Activated CD4-positive, CD25-positive, alpha-beta regulatory T cell treated with anti-CD3 and anti-CD28 coated beads, Interleukin-2, amount 50 U/mL, for 16 hours (primary cell): Measurements from ENCODE around the gene CUTC.
"Not testable (repeated sequence)": the region's sequence is repeated elsewhere in the genome, so short reads cannot be mapped to it uniquely, and the experiment has no call there.

ENCODE experiments used
- DNase-seq: peaks from one replicate; pipeline ENCODE4 v3.0.0-alpha.2; 2020; ENCODE audit warnings: low read depth, low spot score

The CUTC gene

DNA sequence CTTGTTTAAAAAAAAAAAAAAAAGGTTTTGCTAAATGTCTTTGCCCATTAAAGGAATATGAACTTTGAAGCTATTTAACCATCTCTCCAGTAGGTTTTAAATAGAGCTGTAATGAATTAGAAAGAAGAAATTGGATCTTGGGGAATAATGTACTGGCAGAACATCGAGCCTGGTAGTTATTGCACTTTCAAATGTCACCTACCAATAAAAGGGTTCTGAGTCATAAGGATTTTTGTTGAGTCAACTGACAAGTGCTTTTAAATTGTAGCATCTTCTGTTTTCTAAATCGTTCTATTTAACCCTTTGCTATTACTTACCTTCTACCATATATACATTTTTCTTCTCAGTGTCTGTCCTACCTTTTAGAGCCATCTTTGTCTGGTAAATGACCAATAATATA is 10.7 kb downstream of the CUTC start:
- DNase-seq = no peak

DNA sequence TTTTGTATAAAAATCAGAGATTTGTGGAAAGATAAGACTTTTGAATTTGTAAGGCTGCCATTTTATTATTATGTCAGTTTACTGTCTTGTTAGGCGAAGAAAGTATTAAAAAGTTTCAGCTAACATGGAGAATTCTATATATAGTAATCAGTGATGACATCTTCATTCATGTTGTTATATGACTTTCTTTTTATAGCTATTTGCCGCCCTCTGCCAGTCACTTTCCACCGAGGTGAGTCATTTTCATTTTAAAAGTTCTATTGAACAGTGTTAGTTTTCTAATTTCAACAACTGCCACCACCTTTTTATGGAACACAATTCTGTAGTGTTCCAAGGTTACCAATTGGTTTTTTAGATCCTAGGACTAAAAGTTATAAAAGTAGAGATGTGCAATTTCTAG is 11.8 kb downstream of the CUTC start:
- no peak for DNase-seq

- DNase-seq = not testable (repeated sequence)
These were observed 14.1 kb downstream of the CUTC start for GRCh38 chr10:99746166-99746565.

GRCh38 chr10:99748823-99749451 is 16.9 kb downstream of the CUTC start:
- no peak for DNase-seq

DNA sequence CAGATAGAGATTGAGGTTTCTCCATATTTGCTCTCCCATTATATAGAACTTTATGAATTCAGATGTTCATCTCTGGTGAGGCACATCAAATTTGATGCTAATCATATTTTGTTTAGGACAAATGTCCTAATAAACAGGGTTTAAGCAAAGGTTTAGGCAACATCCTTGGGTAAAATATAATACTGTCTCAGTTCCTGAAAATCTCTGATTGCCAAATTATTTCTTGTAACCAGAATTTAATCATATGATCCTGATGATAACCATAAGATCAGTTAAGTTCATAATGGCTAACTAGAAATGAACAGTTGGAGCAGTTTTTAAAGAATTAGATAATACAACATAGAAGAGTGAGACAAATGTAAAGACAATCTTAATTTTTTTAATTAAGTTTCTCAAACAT is 18.6 kb downstream of the CUTC start:
- no peak for DNase-seq

DNA sequence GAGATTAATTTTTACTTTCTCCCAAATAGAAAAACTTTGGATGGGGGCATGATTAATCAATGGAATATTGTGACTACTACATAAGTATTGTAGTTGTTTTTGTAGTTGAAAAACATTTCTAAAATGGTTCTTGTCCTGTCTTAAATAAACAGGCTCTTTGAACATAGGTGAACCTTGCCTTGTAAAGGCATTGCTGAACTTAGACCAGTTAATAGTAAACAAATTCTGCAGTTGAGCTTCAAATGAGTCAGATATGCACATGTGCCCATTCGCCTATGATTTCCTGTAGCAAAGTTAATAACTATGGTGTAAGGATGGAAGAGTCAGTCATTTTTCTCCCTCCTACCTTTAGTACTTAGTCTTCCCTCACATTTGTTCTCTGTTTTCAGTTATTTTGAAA is 22.6 kb downstream of the CUTC start:
- no peak for DNase-seq

- DNase-seq = no peak
These were observed 24.1 kb downstream of the CUTC start for GRCh38 chr10:99756159-99756558.

DNA sequence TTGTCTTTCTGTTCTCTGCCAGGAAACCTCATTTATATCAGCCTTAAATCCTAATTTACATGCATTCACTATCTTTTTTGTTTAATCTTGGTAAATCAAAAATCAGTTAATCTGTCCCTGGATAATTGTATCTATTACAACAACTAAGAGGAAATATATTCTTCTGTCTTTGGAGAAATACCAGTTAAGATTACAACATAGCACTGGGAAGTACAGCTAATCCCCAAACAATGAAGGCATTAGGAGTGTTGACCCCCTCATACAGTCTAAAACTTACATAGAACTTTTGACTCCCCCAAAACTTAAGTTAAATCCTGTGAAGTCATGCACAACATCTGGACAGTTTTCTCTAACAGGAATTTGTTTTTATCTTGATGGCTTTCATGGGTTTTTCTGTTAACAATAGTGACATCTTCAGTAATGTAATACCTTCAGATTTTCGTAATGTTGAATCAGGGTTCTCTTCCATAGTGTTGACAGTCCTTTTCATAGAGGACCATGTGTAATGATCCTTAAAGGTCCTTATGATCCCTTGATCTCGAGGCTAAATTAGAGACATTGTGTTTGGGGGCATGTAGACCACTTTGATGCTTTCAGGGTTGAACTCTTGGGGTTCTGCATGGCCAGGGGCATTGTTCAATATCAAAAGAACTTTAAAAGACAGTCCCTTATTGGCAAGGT is 26.3 kb downstream of the CUTC start:
- DNase-seq = no peak

DNA sequence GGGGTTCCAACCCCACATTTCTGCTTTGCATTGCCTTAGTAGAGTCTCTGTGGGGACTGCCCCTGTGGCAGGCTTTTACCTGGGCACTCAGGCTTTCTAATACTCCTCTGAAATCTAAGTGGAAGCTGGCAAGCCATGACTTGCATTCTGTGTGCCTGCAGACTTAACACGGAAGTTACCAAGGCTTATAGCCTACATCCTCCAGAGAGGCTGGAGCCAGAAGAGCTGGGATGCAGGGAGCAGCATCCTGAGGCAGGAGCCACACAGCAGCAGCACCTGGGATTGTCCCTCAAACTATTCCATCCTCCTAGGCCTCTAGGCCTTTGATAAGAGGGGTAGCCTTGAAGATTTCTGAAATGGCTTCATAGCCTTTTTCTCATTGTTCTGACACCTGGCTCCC is 28.3 kb downstream of the CUTC start:
- DNase-seq = no peak

DNA sequence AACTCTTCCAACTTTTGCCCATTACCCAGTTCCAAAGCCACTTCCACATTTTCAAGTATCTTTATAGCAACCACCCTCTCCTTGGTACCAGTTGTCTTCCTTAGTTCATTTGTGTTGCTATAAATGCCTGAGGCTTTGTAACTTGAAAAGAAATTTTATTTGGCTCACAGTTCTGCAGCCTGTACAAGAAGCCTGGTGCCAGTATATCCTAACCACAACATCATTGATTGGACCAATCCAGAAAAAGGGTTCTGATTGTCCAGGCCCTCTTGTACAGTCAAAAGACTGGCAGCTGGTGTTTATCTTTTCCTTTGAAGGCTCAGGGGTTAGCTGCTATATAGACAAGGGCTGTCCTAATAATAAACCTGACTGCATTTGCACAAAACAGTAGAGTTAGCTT is 29.3 kb downstream of the CUTC start:
- no peak for DNase-seq

DNA sequence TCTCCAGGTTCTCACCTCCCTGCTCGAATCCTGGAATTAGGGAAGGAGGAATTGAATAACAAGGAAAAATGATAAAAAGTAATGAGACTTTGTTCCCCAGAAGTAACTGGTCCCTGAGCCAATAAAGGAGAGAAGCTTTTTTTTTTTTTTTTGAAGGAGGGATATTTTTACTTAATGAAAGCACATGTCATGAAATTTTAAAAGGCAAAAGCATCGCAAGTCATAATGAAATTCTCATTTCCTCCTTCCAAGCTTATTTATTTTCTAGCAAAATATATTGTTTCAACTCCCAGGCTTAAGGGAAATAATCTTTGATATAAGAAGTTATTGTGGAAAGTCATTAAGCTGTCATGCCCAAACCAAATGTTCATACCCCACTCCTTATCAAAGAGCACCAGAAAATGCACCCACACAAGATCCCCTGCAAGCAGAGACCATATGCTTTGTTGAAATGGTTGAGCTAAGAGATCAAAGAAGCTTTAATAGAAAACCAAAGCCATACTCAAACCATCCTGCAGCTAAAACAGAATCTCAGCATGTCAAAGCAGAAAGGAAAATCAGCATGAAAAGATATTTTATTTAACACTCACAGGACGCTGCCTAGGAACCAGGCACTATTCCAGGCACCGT is 33.8 kb downstream of the CUTC start:
- DNase-seq = no peak

- DNase-seq = no peak
These were observed 34.3 kb downstream of the CUTC start for GRCh38 chr10:99766302-99766681.

- no peak for DNase-seq
These were observed 35.9 kb downstream of the CUTC start for GRCh38 chr10:99767901-99768300.

GRCh38 chr10:99768556-99768955 is 36.5 kb downstream of the CUTC start:
- DNase-seq = no peak

DNA sequence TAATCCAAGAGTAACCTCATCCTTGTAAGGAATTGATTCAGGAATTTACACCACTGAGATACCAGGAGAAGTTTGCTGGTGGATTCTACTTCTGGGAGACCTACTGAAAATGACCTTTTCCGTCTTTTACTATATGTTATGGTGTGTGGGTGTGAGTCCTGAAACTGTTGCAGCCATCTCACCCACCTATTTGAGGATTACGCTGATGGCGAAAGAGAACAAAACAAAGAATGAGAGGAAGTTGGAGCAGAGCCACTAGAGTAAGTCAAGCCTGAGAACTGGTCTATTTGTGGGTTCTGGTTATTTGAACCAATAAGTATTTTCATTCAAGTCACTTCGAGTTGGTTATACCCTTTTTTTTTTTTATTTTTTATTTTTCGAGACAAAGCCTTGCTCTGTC is 37.7 kb downstream of the CUTC start:
- DNase-seq = no peak

DNA sequence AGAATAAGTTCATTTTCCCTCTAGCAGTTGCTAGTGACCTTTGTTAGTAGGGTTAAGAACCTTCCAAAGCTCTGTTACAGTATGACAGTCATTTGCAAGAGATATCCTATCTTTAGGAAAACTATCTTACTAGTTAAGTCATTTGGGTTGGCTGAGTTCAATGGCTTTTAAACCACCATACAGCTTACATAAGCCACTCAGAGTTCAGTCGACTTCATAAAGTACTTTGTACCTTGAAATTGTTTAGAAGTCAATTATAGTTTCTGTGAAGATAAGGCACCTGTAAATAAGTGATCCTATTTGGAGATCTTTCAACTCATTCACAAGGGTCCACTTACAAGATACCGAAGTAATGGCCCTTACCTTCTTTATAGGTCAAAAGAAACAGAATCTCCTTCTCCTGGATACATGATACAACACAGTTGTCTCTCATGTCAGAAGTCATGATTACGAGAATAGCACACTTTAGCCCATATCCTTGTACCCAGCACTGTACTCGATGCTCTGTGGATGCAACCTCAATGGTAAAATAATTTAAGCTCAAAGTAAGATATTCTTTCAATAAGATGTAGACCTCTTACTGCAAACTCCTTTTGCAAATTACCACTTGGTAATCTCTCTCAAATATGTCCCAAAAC is 38.5 kb downstream of the CUTC start:
- no peak for DNase-seq

DNA sequence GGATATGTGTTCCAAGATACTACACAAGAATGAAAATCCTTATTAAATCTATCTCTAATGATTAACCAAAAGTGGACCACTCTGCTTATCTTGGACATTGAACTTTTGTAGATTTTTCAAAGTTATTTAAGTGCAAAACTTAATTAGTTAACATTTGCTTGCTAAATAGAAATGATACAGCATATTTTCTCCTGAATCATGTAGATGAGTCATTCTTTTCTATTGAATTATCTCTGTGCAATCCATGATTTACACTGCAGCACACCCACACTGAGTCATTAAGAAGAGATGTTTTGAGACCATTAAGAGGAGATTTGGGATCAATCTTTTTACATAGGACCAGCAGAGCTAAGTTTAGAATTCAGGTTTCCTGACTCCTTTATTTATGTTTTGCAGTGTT is 43.8 kb downstream of the CUTC start:
- DNase-seq = no peak

GRCh38 chr10:99777918-99778714 is 46.1 kb downstream of the CUTC start:
- DNase-seq = no peak

GRCh38 chr10:99779335-99779734 is 47.3 kb downstream of the CUTC start:
- DNase-seq = no peak

GRCh38 chr10:99781734-99782429 is 49.8 kb downstream of the CUTC start:
- DNase-seq = no peak
